Fibroblast of skin of abdomen (primary cell): ENCODE data around the gene PANK3.
"Not testable (repeated sequence)": the region's sequence is repeated elsewhere in the genome, so short reads cannot be mapped to it uniquely, and the experiment has no call there.

Experiments
- DNase-seq: peaks from one replicate; pipeline ENCODE4 v3.0.0-alpha.2; 2013

PANK3 gene

DNA sequence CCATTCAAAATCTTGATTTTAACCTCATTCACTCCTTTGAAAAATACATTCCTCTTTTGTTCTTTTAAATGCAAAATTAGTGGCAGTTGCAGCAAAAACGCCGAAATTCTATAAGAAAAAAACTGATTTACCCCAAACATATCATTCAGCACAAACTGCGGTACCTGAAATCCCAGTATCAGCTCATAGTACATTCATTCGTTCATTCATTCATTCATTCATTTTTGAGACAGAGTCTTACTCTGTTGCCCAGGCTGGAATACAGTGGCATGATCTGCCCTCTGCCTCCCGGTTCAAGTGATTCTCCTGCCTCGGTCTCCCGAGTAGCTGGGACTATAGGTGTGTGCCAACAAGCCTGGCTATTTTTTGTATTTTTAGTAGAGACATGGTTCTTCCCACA is 29.6 kb downstream of the PANK3 start:
- DNase-seq: no peak

DNA sequence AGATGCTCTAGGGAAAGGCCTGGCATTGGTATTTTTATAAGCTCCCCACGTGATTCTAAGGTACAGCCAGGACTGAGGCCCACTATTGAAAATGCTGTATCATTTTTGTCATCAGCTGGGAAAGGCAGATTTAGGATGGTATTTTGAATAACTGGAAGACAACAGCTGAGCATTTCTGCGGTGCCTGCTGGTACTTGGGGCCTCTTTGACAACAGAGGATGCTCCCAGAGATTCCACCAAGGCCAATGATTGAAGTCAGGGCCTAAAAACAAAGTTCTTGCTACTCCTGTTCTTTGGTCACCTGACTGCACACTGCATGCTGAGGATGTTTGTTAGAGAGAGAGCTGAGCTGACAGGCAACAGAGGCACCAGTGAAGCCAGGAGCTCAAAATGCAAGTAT is 42.0 kb downstream of the PANK3 start:
- no peak for DNase-seq

DNA sequence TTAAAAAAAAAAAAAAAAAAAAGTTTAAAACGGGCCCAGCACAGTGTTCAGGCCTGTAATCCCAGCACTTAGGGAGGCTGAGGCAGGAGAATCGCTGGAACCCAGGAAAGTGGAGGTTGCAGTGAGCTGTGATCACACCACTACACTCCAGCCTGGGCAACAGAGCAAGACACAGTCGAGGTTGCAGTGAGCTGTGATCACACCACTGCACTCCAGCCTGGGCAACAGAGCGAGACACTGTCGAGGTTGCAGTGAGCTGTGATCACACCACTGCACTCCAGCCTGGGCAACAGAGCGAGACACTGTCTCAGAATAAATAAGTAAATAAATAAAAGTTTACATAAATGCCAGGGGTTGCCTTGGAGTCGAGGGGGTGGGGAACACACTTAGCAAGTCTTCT is 44.8 kb downstream of the PANK3 start:
- not testable (repeated sequence) for DNase-seq

DNA sequence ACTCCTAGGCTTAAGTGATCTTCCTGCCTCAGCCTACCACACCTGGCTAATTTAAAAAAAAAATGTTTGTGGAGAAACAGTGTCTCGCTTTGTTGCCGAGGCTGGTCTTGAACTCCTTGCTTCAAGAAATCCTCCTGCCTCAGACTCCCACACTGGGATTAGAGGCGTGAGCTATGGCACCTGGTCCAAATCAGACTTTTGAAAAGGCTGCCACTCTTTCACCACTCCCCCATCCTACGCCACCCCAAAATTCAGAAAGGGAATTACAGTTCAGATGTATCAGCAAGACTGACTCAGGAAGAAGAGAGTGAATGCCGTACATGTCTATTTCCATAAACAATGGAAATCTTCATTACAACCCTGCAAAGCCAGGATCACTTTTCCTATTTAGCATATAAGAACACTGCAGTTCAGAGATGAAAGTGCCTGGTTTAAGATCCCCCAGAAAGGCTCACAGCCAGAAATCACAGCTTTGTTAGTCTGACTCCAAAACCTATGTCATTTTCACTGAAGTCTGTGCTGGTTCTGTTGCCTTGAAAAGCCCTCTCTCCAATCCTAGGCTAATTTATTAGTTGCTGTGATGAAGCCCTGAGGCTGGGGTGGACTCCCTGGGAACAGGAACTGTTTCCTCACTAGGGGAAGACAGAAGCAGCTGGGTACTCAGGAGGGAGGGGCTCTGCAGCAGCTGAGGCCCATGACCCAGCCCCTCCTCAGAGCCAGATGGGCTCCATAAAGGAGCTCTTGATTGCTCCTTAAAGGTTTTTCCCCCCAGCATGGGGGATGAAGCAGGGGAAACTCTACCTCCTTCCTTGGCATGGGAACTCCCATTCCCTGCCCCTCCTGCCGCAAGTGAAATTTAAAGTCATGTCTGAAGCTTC is 46.9 kb downstream of the PANK3 start:
- DNase-seq: no peak

DNA sequence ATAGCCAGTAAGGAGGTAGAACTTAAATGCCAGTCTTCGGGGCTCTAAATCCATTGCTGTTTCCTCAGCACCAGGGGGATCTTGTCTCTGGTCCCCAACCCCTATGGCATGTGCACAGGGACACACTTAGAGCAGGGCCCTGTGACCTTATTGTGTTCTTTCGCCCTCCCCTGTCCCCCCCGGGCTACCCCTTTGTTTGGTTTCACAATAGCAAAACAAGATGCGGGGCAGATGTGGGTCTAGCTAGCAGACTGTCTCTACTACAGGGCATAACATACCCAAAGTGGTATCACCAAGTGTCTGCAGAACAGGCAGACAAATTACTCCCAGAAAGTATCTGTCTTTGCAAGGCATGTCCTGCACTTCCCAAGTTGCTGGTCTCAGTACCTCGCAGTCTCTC is 48.0 kb downstream of the PANK3 start:
- no peak for DNase-seq

DNA sequence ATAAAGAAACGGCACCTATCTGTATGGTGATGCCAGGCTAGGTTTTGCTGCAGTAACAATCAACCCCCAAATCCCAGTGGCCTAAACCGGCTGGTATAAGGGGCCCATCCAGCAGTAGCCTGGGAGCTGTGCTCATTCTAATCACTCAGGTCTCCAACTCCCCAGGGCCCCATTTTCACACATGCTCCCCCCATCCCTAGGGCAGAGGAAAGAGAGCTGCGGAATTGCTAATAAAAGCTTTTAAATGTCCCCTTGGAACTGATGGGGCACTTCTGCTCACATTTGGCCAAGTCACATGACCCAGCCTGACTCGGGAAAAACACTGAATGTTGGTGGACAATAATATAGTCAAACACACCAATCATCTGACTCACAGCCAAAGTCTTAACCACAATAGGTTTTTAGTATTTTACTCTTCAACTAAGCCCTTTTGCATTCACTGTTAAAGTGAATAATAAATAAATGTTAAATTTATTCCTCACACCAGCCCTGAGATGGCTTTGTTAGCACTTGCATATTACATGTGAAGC is 48.5 kb downstream of the PANK3 start:
- peak; percentile 26 for DNase-seq

DNA sequence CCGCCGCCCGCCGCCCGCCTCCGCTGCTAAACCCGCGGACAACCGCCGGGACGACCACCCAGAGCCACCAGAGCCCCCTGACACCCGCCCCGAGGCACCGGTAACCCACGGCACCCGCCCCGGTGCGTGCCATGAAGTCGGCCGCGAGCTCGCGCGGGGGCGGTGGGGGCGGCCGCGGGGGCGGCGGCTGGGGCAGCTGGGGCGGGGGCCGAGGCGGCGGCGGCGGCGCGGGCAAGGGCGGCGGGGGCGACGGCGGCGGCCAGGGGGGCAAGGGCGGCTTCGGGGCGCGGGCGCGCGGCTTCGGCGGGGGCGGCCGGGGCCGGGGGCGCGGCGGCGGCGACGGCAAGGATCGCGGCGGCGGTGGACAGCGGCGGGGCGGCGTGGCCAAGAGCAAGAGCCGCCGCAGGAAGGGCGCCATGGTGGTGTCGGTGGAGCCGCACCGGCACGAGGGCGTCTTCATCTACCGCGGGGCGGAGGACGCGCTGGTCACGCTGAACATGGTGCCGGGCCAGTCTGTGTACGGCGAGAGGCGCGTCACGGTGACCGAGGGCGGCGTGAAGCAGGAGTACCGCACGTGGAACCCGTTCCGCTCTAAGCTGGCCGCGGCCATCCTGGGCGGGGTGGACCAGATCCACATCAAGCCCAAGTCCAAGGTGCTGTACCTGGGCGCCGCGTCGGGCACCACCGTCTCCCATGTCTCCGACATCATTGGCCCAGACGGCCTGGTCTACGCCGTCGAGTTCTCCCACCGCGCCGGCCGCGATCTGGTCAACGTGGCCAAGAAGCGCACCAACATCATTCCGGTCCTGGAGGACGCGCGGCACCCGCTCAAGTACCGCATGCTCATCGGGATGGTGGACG is 49.6 kb downstream of the PANK3 start:
- DNase-seq: no peak

DNA sequence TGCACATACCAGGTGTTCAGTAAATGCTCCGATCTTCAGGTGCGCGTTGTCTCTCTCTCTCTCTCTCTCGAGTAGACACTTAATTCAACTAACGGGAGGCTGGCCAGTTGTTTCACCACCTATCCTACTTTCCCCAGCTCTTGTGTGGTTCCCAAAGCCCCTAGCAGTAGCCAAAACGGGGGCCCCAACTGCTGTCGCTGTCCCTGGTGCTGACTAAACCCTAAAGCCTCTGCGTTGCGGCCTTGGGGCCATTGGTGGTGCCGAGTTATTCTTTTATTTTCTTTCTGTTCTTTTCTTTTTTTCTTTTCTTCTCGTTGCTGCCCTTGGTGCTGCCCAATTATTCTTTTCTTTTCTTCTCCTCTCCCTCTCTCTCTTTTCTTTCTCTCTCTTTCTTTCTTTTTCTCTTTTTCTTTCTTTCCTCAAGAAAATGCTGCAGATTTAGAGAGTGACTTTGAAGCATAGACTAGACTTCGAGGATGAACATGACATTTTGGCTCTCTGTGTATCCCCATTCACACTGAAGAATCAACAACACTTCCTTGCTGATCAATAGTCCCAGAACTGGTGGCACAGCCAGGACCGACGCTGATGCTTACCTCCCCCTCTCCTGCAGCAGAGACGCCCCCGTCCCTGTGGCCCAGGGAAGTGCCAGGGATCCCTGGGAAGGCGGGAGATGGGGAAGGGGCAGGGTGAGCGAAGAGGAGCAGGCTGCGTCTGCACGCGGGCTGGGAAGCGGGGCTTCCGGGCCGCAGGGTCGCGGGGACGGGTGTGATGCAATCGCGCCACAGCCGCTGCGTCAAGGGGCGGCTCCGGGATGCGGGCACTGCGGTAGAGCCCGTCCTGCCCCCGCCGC is 50.4 kb downstream of the PANK3 start, which contains the start of gene FBLL1:
FBLL1 (plus strand) TSS at position 785 of the 853 bp plus-strand sequence. CDS start 200 bp downstream, outside the sequence.
- DNase-seq: peak; percentile 34

DNA sequence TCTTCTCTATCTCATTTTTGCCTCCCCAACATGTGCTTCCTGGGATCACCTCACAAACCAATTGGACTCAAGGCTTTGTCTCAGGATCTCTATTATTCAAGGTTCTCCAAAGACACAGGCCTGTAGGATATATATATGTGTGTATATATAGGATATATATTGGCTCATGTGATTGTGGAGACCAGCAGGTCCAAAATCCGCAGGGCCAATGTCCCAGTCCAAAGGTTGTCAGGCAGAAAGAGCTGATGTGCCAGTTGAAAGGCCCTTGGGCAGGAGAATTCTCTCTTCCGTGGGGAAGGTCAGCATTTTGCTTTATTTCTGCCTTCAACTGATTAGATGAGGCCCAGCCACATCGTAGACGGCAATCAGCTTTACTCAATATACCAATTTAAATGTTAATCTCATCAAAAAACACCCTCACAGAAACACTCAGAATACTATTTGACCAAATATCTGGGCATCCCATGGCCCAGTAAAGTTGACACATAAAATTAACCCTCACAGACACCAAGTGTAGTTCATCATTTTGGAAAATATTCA is 51.3 kb downstream of the PANK3 start:
- no peak for DNase-seq

DNA sequence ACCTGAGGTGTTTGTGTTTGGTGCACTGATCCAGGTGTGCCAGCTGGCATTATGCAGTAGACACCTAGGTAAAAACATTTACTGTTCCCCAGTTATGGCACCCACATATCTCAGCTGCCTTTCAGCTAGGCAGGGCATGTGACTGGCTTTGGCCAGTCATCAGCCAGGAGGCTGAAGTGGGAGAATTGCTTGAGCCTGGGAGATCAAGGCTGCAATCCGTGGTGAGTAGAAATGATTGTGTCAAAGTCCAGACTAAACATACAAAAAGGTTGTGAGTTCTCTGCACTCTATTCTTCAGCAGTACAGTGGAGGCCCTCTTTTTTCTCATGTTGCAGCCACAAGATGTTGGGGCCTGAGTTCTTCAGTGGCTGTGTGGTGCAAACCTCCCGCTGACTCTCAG is 53.3 kb downstream of the PANK3 start:
- no peak for DNase-seq

DNA sequence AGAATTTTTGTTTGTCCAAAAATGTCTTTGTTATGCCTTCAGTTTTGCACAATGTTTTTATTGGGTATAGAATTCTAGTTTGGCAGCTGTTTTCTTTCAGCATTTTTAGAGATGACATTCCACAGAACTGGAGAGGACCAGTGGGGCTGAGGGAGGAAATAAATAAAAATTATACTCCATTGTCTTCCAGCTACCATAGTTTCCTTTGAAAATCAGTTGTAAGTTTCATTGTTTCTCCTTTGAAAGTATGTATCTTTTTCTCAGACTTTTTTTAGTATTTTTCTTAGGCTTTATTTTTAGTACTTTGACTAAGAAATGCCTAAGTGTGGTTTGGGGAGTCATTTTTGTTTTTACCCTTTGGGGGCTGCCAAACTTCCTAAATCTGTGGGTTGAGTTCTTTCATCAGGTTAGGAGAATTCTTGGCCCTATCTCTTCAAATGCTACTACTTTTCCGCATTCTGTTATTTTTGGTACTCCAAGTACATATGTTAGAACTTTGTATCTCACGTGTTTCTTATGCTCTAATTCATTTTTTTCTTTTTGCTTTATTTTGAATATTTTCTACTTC is 65.2 kb downstream of the PANK3 start:
- no peak for DNase-seq

DNA sequence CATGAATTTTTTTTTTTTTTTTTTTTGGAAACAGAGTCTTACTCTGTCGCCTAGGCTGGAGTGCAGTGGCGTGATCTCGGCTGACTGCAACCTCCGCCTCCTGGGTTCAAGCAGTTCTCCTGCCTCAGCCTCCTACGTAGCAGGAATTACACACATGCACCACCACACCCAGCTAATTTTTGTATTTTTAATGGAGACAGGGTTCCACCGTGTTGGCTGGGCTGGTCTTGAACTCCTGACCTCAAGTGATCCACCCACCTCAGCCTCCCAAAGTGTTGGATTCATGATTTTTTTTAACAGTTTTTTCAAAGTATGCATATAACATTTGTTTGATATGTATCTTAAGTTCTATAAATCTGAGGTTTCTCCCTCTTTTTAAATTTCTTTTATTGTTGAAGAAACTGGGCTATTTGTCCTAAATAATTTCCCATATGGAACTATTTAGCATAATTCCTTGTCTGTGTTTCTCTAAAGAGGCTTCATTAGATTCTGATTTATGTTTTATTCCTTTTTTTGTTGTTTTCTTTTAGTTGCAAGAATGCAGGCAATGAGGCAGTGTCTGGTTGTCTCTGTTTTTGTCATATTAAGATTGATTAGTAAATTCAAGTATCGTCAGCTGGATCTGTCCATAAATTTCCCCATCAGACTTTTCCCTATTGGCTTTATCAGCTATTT is 76.5 kb downstream of the PANK3 start:
- DNase-seq: no peak
